Suprapubic skin (tissue), 4 donors: ENCODE data around the gene ANGEL1. TPM values are rescaled to one million over a fixed set of nuclear protein-coding genes. Genes with fewer than 3 reads are reported as not detected.

Source experiments
- DNase-seq, 2 donors: peaks; one replicate each; pipeline ENCODE4 v3.0.0-alpha.2; 2019; ENCODE audit warnings: low spot score in 2 of 2
- H3K27ac ChIP-seq: fragments of 200-600 bp; sonication (generic); one replicate; pipeline ENCODE4 v1.5.1; 2019
- H3K27me3 ChIP-seq: fragments of 200-600 bp; sonication (generic); one replicate; pipeline ENCODE4 v1.5.1; 2019
- H3K36me3 ChIP-seq: fragments of 200-600 bp; sonication (generic); one replicate; pipeline ENCODE4 v1.5.1; 2019
- H3K4me1 ChIP-seq: fragments of 200-600 bp; sonication (generic); one replicate; pipeline ENCODE4 v1.5.1; 2019
- H3K4me3 ChIP-seq: fragments of 200-600 bp; sonication (generic); one replicate; pipeline ENCODE4 v1.5.1; 2019; ENCODE audit warnings: mild to moderate bottlenecking
- H3K9me3 ChIP-seq: fragments of 200-600 bp; sonication (generic); one replicate; pipeline ENCODE4 v1.5.1; 2019
- CTCF ChIP-seq, 2 donors: fragments of 200-600 bp in 1 of 2; fragments of 450-650 bp in 1 of 2; sonication (generic) in 1 of 2; IDR thresholded peaks; one replicate each; pipeline ENCODE4 v1.5.1; 2016 to 2019; ENCODE audit warnings: antibody characterized with exemption in 2 of 2, mild to moderate bottlenecking in 1 of 2, moderate library complexity in 1 of 2
- EP300 ChIP-seq: sonication (generic); formaldehyde crosslinking; IDR thresholded peaks from one replicate; pipeline ENCODE4 v1.6.1; 2017; ENCODE audit warnings: antibody characterized with exemption
- POLR2A ChIP-seq, 2 donors: fragments of 450-650 bp; IDR thresholded peaks; one replicate each; pipeline ENCODE4 v1.6.1; 2017; ENCODE audit warnings: antibody characterized with exemption in 2 of 2, mild to moderate bottlenecking in 2 of 2, moderate library complexity in 2 of 2
- POLR2AphosphoS5 ChIP-seq, 3 donors: sonication (generic); formaldehyde crosslinking; IDR thresholded peaks; one replicate each; pipeline ENCODE4 v1.6.1; 2017; ENCODE audit warnings: antibody characterized with exemption in 3 of 3
- WGBS: methylation state at CpG from one replicate; pipeline ENCODE4 v1.1.5; 2018; 5-methylcytosine and 5-hydroxymethylcytosine counted together
- total RNA-seq, 4 donors: library from RNA; depleted of rRNA; stranded (reverse); fragments of >200 nt; gene quantifications; one replicate each; pipeline ENCODE4 v1.1.0, GENCODE V29; 2016

ANGEL1 gene
- total RNA-seq, 4 donors from 2014 or later, result 17.1 to 25.8 (median 21.9) TPM

GRCh38 chr14:76829650-76830421 lies 17.2 kb upstream of the ANGEL1 start:
- no peaks in the 10 kb centered on the region for H3K9me3 ChIP-seq
- H3K27me3 ChIP-seq, result no peaks in the 10 kb centered on the region
- WGBS, result 61% methylated on average over 4 of the region's 7 CpGs
- peaks cover 17% of the 10 kb centered on the region for H3K4me1 ChIP-seq
- no peak overlapping the region for H3K4me3 ChIP-seq
- no peaks in the 10 kb centered on the region for H3K36me3 ChIP-seq
- no peak for TF ChIP-seq EP300
- TF ChIP-seq POLR2AphosphoS5 (IDR thresholded peaks at IDR 0.05), result no peak
- no peak for TF ChIP-seq CTCF (IDR thresholded peaks at IDR 0.05)
- DNase-seq, result peak in 1 of 2 donors; percentile 80
- H3K27ac ChIP-seq, result peak overlapping the region; percentile 64

- 59% methylated on average over 3 of the region's 3 CpGs for WGBS
- H3K27ac ChIP-seq, result peak overlapping the region; percentile 64
- H3K4me3 ChIP-seq, result no peak overlapping the region
- TF ChIP-seq EP300 (no peak), POLR2AphosphoS5 (IDR thresholded peaks at IDR 0.05) (no peak), POLR2A (IDR thresholded peaks at IDR 0.05) (no peak), CTCF (IDR thresholded peaks at IDR 0.05) (no peak)
- no peak for DNase-seq
- H3K36me3 ChIP-seq, result no peaks in the 10 kb centered on the region
- H3K27me3 ChIP-seq, result no peaks in the 10 kb centered on the region
- peaks cover 17% of the 10 kb centered on the region for H3K4me1 ChIP-seq
- H3K9me3 ChIP-seq, result no peaks in the 10 kb centered on the region
These were observed 16.3 kb upstream of the ANGEL1 start for GRCh38 chr14:76829013-76829365.

GRCh38 chr14:76828339-76829012 lies 15.8 kb upstream of the ANGEL1 start:
- H3K9me3 ChIP-seq, result no peaks in the 10 kb centered on the region
- peak overlapping the region; percentile 64 for H3K27ac ChIP-seq
- TF ChIP-seq EP300 (no peak), POLR2A (IDR thresholded peaks at IDR 0.05) (no peak), POLR2AphosphoS5 (IDR thresholded peaks at IDR 0.05) (no peak), CTCF (IDR thresholded peaks at IDR 0.05) (no peak)
- no peaks in the 10 kb centered on the region for H3K36me3 ChIP-seq
- 70% methylated on average over 17 of the region's 17 CpGs for WGBS
- peaks cover 17% of the 10 kb centered on the region for H3K4me1 ChIP-seq
- H3K27me3 ChIP-seq, result no peaks in the 10 kb centered on the region
- peak overlapping the region; percentile 36 for H3K4me3 ChIP-seq
- no peak for DNase-seq

- Histone ChIP-seq H3K27me3 (no peaks in the 10 kb centered on the region), H3K4me1 (peaks cover 17% of the 10 kb centered on the region), H3K4me3 (peak overlapping the region; percentile 36), H3K27ac (peak overlapping the region; percentile 64), H3K36me3 (no peaks in the 10 kb centered on the region), H3K9me3 (no peaks in the 10 kb centered on the region)
- DNase-seq, result no peak
- TF ChIP-seq EP300, result no peak
- 63% methylated on average over 9 of the region's 9 CpGs for WGBS
These were observed 15.1 kb upstream of the ANGEL1 start for GRCh38 chr14:76827696-76828296.

- peaks cover 17% of the 10 kb centered on the region for H3K4me1 ChIP-seq
- TF ChIP-seq EP300 (no peak), POLR2AphosphoS5 (IDR thresholded peaks at IDR 0.05) (no peak), POLR2A (IDR thresholded peaks at IDR 0.05) (no peak), CTCF (IDR thresholded peaks at IDR 0.05) (no peak)
- H3K9me3 ChIP-seq, result no peaks in the 10 kb centered on the region
- H3K27ac ChIP-seq, result no peak within 1 kb of the TSS
- no peaks in the 10 kb centered on the region for H3K36me3 ChIP-seq
- no peaks in the 10 kb centered on the region for H3K27me3 ChIP-seq
- WGBS, result 86% methylated on average over 2 of the region's 2 CpGs
- no peak within 1 kb of the TSS for H3K4me3 ChIP-seq
- no peak for DNase-seq
These were observed 13.4 kb upstream of the ANGEL1 start, which contains the start of gene LRRC74A for GRCh38 chr14:76826122-76826521. Gene LRRC74A, plus strand, starts transcription at chr14:76826408. Its CDS starts 290 bp downstream, at chr14:76826698.
